Dendritic cell treated with granulocyte-macrophage colony-stimulating factor and Interleukin-4, amounts not matched to agents 40 ng/mL and 50 ng/mL, for 4 days (primary cell): ENCODE data around the gene WFDC1.

Experiments
- H3K27ac Mint-ChIP-seq: one replicate; pipeline ENCODE4 v1.8.0; 2022; ENCODE audit warnings: mild to moderate bottlenecking, mixed read lengths
- H3K27me3 Mint-ChIP-seq: one replicate; pipeline ENCODE4 v1.8.0; 2022; ENCODE audit warnings: mild to moderate bottlenecking, mixed read lengths
- H3K36me3 Mint-ChIP-seq: one replicate; pipeline ENCODE4 v1.8.0; 2022; ENCODE audit warnings: low read depth, mixed read lengths
- H3K4me1 Mint-ChIP-seq: one replicate; pipeline ENCODE4 v1.8.0; 2022; ENCODE audit warnings: low read depth, mixed read lengths
- H3K4me3 Mint-ChIP-seq: one replicate; pipeline ENCODE4 v1.8.0; 2022; ENCODE audit warnings: mild to moderate bottlenecking, moderate library complexity, mixed read lengths
- H3K9me3 Mint-ChIP-seq: one replicate; pipeline ENCODE4 v1.8.0; 2022; ENCODE audit warnings: mixed read lengths
- intact Hi-C: fragments of 100-400 bp; cut with micrococcal nuclease; formaldehyde crosslinking; loops from one replicate; pipeline ENCODE4 v1.15.0; 2022

The WFDC1 gene

GRCh38 chr16:84279881-84280280, 14.8 kb upstream of the WFDC1 start:
- Mint-ChIP-seq H3K4me1 (peaks cover 6% of the 10 kb centered on the region), H3K36me3 (no peaks in the 10 kb centered on the region), H3K4me3 (no peak overlapping the region), H3K9me3 (no peaks in the 10 kb centered on the region), H3K27ac (no peak overlapping the region), H3K27me3 (peaks cover 17% of the 10 kb centered on the region)
- intact Hi-C loops, result loop anchor here (5.0 kb wide), 1 partner anchor 342 kb away; no protein-coding TSS in a partner anchor

GRCh38 chr16:84281074-84281473, 13.6 kb upstream of the WFDC1 start:
- H3K9me3 Mint-ChIP-seq, result no peaks in the 10 kb centered on the region
- peaks cover 6% of the 10 kb centered on the region for H3K4me1 Mint-ChIP-seq
- peaks cover 17% of the 10 kb centered on the region for H3K27me3 Mint-ChIP-seq
- H3K27ac Mint-ChIP-seq, result no peak overlapping the region
- no peaks in the 10 kb centered on the region for H3K36me3 Mint-ChIP-seq
- no peak overlapping the region for H3K4me3 Mint-ChIP-seq
- intact Hi-C loops, result no loop called here

- H3K4me1 Mint-ChIP-seq, result peaks cover 6% of the 10 kb centered on the region
- no peak overlapping the region for H3K4me3 Mint-ChIP-seq
- intact Hi-C loops, result no loop called here
- peaks cover 17% of the 10 kb centered on the region for H3K27me3 Mint-ChIP-seq
- no peaks in the 10 kb centered on the region for H3K36me3 Mint-ChIP-seq
- H3K27ac Mint-ChIP-seq, result no peak overlapping the region
- H3K9me3 Mint-ChIP-seq, result no peaks in the 10 kb centered on the region
Measured at GRCh38 chr16:84282533-84282932, 12.1 kb upstream of the WFDC1 start.

GRCh38 chr16:84283314-84284153, 11.1 kb upstream of the WFDC1 start:
- Mint-ChIP-seq H3K27ac (no peak overlapping the region), H3K4me3 (no peak overlapping the region), H3K27me3 (peaks cover 17% of the 10 kb centered on the region), H3K4me1 (peaks cover 6% of the 10 kb centered on the region), H3K36me3 (no peaks in the 10 kb centered on the region), H3K9me3 (no peaks in the 10 kb centered on the region)
- intact Hi-C loops, result no loop called here

GRCh38 chr16:84284154-84284722, 10.4 kb upstream of the WFDC1 start:
- H3K36me3 Mint-ChIP-seq, result no peaks in the 10 kb centered on the region
- H3K9me3 Mint-ChIP-seq, result no peaks in the 10 kb centered on the region
- H3K27ac Mint-ChIP-seq, result no peak overlapping the region
- H3K4me1 Mint-ChIP-seq, result peaks cover 6% of the 10 kb centered on the region
- intact Hi-C loops, result no loop called here
- peaks cover 15% of the 10 kb centered on the region for H3K27me3 Mint-ChIP-seq
- H3K4me3 Mint-ChIP-seq, result no peak overlapping the region

GRCh38 chr16:84286578-84287240, 8.0 kb upstream of the WFDC1 start:
- H3K4me1 Mint-ChIP-seq, result peaks cover 8% of the 10 kb centered on the region
- intact Hi-C loops, result no loop called here
- peaks cover 14% of the 10 kb centered on the region for H3K27me3 Mint-ChIP-seq
- H3K4me3 Mint-ChIP-seq, result no peak overlapping the region
- H3K36me3 Mint-ChIP-seq, result no peaks in the 10 kb centered on the region
- H3K27ac Mint-ChIP-seq, result no peak overlapping the region
- no peaks in the 10 kb centered on the region for H3K9me3 Mint-ChIP-seq

GRCh38 chr16:84288902-84289301, 5.8 kb upstream of the WFDC1 start:
- H3K4me1 Mint-ChIP-seq, result peaks cover 17% of the 10 kb centered on the region
- H3K4me3 Mint-ChIP-seq, result no peak overlapping the region
- no peak overlapping the region for H3K27ac Mint-ChIP-seq
- peaks cover 10% of the 10 kb centered on the region for H3K27me3 Mint-ChIP-seq
- no peaks in the 10 kb centered on the region for H3K9me3 Mint-ChIP-seq
- intact Hi-C loops, result no loop called here
- no peaks in the 10 kb centered on the region for H3K36me3 Mint-ChIP-seq

GRCh38 chr16:84291226-84291625, 3.5 kb upstream of the WFDC1 start:
- Mint-ChIP-seq H3K27ac (no peak overlapping the region), H3K9me3 (no peaks in the 10 kb centered on the region), H3K4me3 (no peak overlapping the region), H3K36me3 (no peaks in the 10 kb centered on the region), H3K27me3 (peaks cover 29% of the 10 kb centered on the region), H3K4me1 (peaks cover 32% of the 10 kb centered on the region)
- intact Hi-C loops, result no loop called here

- H3K36me3 Mint-ChIP-seq, result no peaks in the 10 kb centered on the region
- peaks cover 33% of the 10 kb centered on the region for H3K27me3 Mint-ChIP-seq
- H3K27ac Mint-ChIP-seq, result no peak overlapping the region
- no peak overlapping the region for H3K4me3 Mint-ChIP-seq
- H3K9me3 Mint-ChIP-seq, result no peaks in the 10 kb centered on the region
- peaks cover 32% of the 10 kb centered on the region for H3K4me1 Mint-ChIP-seq
- intact Hi-C loops, result no loop called here
Measured at GRCh38 chr16:84292011-84292410, 2.7 kb upstream of the WFDC1 start.

- H3K9me3 Mint-ChIP-seq, result no peaks in the 10 kb centered on the region
- H3K36me3 Mint-ChIP-seq, result no peaks in the 10 kb centered on the region
- peaks cover 33% of the 10 kb centered on the region for H3K27me3 Mint-ChIP-seq
- intact Hi-C loops, result no loop called here
- H3K27ac Mint-ChIP-seq, result no peak overlapping the region
- no peak overlapping the region for H3K4me3 Mint-ChIP-seq
- H3K4me1 Mint-ChIP-seq, result peaks cover 32% of the 10 kb centered on the region
Measured at GRCh38 chr16:84293406-84293805, 1.3 kb upstream of the WFDC1 start.

- Mint-ChIP-seq H3K4me3 (peak overlapping the region; percentile 58), H3K36me3 (no peaks in the 10 kb centered on the region), H3K27ac (no peak overlapping the region), H3K4me1 (peaks cover 32% of the 10 kb centered on the region), H3K27me3 (peaks cover 30% of the 10 kb centered on the region), H3K9me3 (no peaks in the 10 kb centered on the region)
- intact Hi-C loops, result no loop called here
Measured at GRCh38 chr16:84294117-84294516, 561 bp upstream of the WFDC1 start.

- intact Hi-C loops, result no loop called here
- Mint-ChIP-seq H3K27ac (no peak overlapping the region), H3K9me3 (no peaks in the 10 kb centered on the region), H3K27me3 (peaks cover 29% of the 10 kb centered on the region), H3K4me1 (peaks cover 32% of the 10 kb centered on the region), H3K4me3 (peak overlapping the region; percentile 58), H3K36me3 (no peaks in the 10 kb centered on the region)
Measured at GRCh38 chr16:84295203-84295860, 654 bp downstream of the WFDC1 start.

GRCh38 chr16:84298376-84298899, 3.8 kb downstream of the WFDC1 start:
- H3K4me3 Mint-ChIP-seq, result no peak overlapping the region
- H3K27ac Mint-ChIP-seq, result no peak overlapping the region
- H3K27me3 Mint-ChIP-seq, result peaks cover 29% of the 10 kb centered on the region
- H3K36me3 Mint-ChIP-seq, result no peaks in the 10 kb centered on the region
- no peaks in the 10 kb centered on the region for H3K9me3 Mint-ChIP-seq
- peaks cover 22% of the 10 kb centered on the region for H3K4me1 Mint-ChIP-seq
- intact Hi-C loops, result no loop called here
